Measurements from ENCODE around the gene IL13RA1.
"Not testable (repeated sequence)": the region's sequence is repeated elsewhere in the genome, so short reads cannot be mapped to it uniquely, and the experiment has no call there.

Gene IL13RA1

DNA sequence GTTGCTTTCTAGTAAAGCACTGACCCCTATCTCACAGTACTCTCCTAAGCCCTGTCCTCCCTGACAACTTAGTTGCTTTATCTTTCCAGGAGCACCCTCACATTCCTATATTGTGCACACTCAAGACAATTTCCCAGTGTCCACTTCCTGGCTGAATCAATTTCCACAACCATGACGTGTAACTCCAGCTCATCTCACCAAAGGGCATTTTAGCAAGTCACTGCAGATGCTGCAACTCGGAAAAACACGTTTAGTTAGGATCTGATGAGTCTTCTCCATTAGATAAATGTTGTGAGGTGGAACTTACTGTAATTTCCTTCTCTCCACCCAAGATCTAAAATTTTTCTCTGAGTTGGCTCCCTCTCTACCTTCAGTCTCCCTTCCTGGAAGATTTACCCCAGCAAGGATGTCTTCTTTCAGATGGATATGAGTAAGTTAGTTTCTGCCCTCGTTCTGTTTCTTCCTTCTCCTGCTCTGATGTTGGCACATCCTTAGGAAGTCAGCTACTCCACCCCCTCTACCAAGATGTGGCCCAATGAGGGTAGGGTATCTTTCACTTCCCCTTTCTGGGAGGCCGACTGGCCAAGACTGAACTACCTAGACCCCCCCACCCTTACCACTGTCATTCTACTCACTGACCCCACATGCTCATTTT, 28.8 kb upstream of the IL13RA1 start:
- TF ChIP-seq ZFX (IDR thresholded peaks at IDR 0.05; ENCODE audit: borderline replicate concordance), result no peak
- TF ChIP-seq, protein P1, sequence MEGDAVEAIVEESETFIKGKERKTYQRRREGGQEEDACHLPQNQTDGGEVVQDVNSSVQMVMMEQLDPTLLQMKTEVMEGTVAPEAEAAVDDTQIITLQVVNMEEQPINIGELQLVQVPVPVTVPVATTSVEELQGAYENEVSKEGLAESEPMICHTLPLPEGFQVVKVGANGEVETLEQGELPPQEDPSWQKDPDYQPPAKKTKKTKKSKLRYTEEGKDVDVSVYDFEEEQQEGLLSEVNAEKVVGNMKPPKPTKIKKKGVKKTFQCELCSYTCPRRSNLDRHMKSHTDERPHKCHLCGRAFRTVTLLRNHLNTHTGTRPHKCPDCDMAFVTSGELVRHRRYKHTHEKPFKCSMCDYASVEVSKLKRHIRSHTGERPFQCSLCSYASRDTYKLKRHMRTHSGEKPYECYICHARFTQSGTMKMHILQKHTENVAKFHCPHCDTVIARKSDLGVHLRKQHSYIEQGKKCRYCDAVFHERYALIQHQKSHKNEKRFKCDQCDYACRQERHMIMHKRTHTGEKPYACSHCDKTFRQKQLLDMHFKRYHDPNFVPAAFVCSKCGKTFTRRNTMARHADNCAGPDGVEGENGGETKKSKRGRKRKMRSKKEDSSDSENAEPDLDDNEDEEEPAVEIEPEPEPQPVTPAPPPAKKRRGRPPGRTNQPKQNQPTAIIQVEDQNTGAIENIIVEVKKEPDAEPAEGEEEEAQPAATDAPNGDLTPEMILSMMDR (IDR thresholded peaks at IDR 0.05), result no peak
- H3K27ac ChIP-seq, result no peak overlapping the region

DNA sequence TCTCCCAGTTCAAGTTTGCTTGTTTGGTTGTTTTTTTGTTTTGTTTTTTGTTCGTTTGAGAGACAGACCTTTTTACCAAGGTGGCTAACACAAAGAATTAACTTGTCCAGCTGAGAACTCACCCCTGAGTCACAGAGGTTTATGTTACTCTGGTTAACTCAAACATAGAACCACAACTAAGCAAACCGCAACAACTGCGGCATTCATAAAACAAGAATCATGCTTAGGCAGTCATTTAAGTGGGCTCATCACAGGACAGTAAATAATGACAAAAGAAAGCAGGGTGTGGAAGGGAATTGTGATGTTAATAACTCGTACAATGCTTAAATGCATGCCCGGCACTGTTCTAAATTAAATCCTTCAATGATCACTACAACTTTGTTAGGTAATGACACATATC, 24.7 kb upstream of the IL13RA1 start:
- TF ChIP-seq ZFX (IDR thresholded peaks at IDR 0.05; ENCODE audit: borderline replicate concordance), result no peak
- TF ChIP-seq, protein P1 (IDR thresholded peaks at IDR 0.05), result no peak
- no peak overlapping the region for H3K27ac ChIP-seq

DNA sequence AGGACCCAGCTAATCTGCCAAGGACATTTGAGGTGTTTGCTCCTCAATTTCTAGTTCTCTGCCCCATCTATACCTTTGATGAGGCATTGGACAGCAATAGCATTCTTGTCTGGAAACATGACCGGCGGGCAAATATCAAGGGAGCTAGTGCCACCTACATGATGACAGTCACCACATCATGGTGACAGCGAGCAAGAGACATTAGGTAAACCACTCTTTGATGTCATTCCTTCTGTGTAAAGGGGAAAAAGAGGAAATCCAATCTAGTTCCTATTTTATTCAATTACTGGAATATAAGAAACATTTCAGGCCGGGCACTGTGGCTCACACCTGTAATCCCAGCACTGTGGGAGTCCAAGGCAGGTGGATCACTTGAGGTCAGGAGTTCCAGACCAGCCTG, 20.7 kb upstream of the IL13RA1 start:
- TF ChIP-seq, protein P1 (IDR thresholded peaks at IDR 0.05), result no peak
- TF ChIP-seq ZFX (IDR thresholded peaks at IDR 0.05; ENCODE audit: borderline replicate concordance), result no peak

DNA sequence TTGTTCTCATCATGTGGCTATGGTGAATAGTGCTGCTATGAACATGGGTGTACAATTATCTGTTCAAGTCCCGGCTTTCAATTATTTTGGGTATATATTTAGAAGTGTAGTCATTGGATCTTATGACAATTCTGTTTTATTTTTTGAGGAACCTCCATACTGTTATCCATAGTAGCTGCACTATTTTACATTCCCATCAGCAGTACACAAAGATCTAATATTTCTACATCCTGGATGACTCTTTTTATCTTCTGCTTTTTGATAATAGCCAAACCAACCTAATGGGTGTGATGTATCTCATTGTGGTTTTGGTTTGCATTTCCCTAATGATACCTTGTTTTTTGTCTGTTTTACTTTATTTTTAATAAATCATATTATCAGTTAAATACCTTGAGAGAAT, 12.9 kb upstream of the IL13RA1 start:
- H3K27ac ChIP-seq, result no peak overlapping the region
- no peak for TF ChIP-seq ZFX (IDR thresholded peaks at IDR 0.05; ENCODE audit: borderline replicate concordance)
- TF ChIP-seq, protein P1 (IDR thresholded peaks at IDR 0.05), result no peak

More for the DNA sequence above, 20.7 kb upstream of the IL13RA1 start:
- no peak overlapping the region for H3K27ac ChIP-seq

DNA sequence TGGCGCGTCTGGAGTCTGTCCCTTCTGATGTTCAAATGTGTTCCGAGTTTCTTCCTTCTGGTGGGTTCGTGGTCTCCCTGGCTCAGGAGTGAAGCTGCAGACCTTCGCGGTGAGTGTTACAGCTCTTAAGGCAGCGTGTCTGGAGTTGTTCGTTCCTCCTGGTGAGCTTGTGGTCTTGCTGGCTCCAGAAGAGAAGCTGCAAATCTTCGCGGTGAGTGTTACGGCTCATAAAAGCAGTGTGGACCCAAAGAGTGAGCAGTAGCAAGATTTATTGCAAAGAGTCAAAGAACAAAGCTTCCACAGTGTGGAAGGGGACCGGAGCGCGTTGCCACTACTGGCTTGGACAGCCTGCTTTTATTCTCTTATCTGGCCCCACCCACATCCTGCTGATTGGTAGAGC, 11.5 kb upstream of the IL13RA1 start:
- H3K27ac ChIP-seq, result not testable (repeated sequence)

DNA sequence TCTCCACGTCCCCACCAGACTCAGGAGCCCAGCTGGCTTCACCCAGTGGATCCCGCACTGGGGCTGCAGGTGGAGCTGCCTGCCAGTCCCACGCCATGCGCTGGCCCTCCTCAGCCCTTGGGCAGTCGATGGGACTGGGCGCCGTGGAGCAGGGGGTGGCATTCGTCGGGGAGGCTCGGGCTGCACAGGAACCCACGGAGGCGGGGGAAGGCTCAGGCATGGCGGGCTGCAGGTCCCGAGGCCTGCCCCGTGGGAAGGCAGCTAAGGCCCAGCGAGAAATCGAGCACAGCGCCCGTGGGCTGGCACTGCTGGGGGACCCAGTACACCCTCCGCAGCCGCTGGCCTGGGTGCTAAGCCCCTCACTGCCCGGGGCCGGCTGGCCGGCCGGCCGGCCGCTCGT, 10.6 kb upstream of the IL13RA1 start:
- H3K27ac ChIP-seq, result not testable (repeated sequence)

DNA sequence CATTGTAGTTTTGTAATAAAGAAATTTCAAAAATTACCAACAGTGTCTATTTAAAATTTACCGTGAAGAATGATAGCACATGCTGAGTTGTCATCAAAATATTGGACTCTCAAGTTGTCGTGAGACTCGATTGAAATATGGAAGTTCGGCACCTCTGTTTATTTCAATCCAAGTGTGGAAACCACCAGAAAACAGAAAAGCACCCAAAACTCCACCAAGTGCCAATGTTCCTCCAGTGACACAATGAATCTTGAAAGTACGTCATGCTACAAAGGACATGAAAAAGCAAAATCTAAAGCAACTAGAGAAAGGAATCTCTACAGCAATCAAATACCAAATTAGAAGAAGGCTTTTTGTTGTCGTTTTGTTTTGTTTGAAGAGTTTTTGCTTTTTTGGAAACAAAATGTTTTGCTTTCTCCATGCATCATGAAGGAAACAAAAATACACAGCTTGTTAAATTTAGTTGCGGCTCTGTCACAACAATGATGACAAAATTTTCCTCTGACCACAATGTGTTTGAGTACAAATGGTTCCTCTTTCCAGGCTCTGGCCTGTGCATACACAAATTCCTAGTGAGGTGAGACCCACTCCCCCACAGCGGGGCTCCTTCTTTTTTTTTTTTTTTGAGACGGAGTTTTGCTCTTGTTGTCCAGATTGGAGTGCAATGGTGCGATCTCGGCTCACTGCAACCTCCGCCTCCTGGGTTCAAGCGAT, 9.6 kb upstream of the IL13RA1 start:
- H3K27ac ChIP-seq, result no peak overlapping the region

DNA sequence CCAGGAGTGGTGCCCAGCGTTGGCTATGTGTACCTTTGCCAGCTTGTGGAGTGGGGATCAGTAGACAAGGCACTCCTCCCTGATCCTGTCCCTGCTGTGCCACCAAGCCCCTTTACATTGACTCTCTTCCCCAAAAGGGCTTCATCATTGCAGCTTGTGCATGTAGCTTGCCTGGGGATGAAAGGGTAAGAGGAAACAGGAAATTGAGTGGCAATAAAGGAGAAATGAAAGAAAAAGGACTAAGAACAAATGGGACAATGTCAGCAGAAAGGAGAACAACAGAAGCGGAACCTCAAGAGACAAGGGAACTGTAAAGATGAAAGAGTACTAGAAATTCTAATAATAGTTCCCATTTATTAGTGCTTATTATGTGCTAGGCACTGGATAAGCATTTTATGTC, 8.7 kb upstream of the IL13RA1 start:
- no peak overlapping the region for H3K27ac ChIP-seq

More for the DNA sequence above, 9.6 kb upstream of the IL13RA1 start:
- TF ChIP-seq ZFX (IDR thresholded peaks at IDR 0.05; ENCODE audit: borderline replicate concordance), result no peak
- TF ChIP-seq, protein P1 (IDR thresholded peaks at IDR 0.05), result no peak

More for the DNA sequence above, 8.7 kb upstream of the IL13RA1 start:
- TF ChIP-seq, protein P1 (IDR thresholded peaks at IDR 0.05), result no peak
- TF ChIP-seq ZFX (IDR thresholded peaks at IDR 0.05; ENCODE audit: borderline replicate concordance), result no peak

All from 22Rv1 (cell line).